Endothelial cell of umbilical vein (primary cell): ENCODE measurements around the gene GRIA4. TPM values are rescaled to one million over a fixed set of nuclear protein-coding genes. Genes with fewer than 3 reads are reported as not detected.

Experiments used
- BruUV-seq: library from RNA; stranded (reverse); fragments of 400-500 nt; replicated peaks from 2 replicates; lab custom pipeline; 2021; lab: Mats Ljungman, UMichigan
- CTCF ChIA-PET: fragments of 300-600, 350-600 bp; sonication (Branson Sonifier 250); formaldehyde crosslinking; loops from one replicate; lab custom pipeline; 2021; ENCODE audit warnings: antibody characterized with exemption, inconsistent platforms; lab: Charles Lee
- POLR2A ChIA-PET: fragments of 300-600, 350-600 bp; sonication (Branson Sonifier 250); formaldehyde crosslinking; loops from one replicate; lab custom pipeline; 2021; ENCODE audit warnings: antibody characterized with exemption, inconsistent platforms; lab: Charles Lee
- DNase-seq: peaks from one replicate; pipeline ENCODE4 v3.0.0-alpha.2; 2011; ENCODE audit warnings: low read depth, low spot score
- FAIRE-seq: peaks from 2 replicates; lab custom pipeline; 2011; peaks lifted over from hg19 to GRCh38; lab: Jason Lieb, UNC
- H2AFZ ChIP-seq: 2 replicates; pipeline ENCODE4 v1.6.0; 2012; ENCODE audit warnings: low read depth, low read length, control low read depth, inconsistent platforms
- H3K27ac ChIP-seq: 2 replicates; pipeline ENCODE4 v1.5.1; 2011; ENCODE audit warnings: low read depth, mild to moderate bottlenecking, control low read depth, low read length, moderate library complexity; ENCODE audit not compliant: insufficient read depth
- H3K27me3 ChIP-seq, 2 experiments: 2 replicates each; pipeline versions ENCODE4 v1.6.0 to v1.6.1; 2011; ENCODE audit warnings: low read length in 2 of 2, mixed read lengths in 1 of 2; ENCODE audit not compliant: control insufficient read depth in 2 of 2, insufficient read depth in 2 of 2
- H3K36me3 ChIP-seq, 2 experiments: 2 replicates in 1 of 2; 3 replicates in 1 of 2; pipeline ENCODE4 v1.5.1; 2011; ENCODE audit warnings: low read length in 2 of 2, mild to moderate bottlenecking in 1 of 2, moderate library complexity in 1 of 2; ENCODE audit not compliant: control insufficient read depth in 2 of 2, insufficient read depth in 2 of 2; ENCODE audit errors: extremely low read depth in 1 of 2
- H3K4me1 ChIP-seq: 3 replicates; pipeline ENCODE4 v1.5.1; 2011; ENCODE audit warnings: mild to moderate bottlenecking, low read length; ENCODE audit not compliant: control insufficient read depth, insufficient read depth; ENCODE audit errors: extremely low read depth
- H3K4me2 ChIP-seq: 2 replicates; pipeline ENCODE4 v1.6.1; 2011; ENCODE audit warnings: low read length, control low read depth, mixed read lengths; ENCODE audit not compliant: insufficient read depth
- H3K4me3 ChIP-seq, 3 experiments: fragments of 200-600 bp in 1 of 3; sonication (generic), shearing (Covaris generic) in 1 of 3; replicated peaks in 1 of 3; 2 replicates each; pipeline ENCODE4 v1.5.1; 2011 to 2016; ENCODE audit warnings: control low read depth in 3 of 3, low read length in 3 of 3, mild to moderate bottlenecking in 2 of 3, inconsistent platforms in 1 of 3, low read depth in 1 of 3, moderate library complexity in 1 of 3; ENCODE audit not compliant: insufficient read depth in 1 of 3
- H3K79me2 ChIP-seq: 2 replicates; pipeline ENCODE4 v1.6.0; 2012; ENCODE audit warnings: low read length, inconsistent platforms; ENCODE audit not compliant: control insufficient read depth, insufficient read depth
- H3K9ac ChIP-seq: replicated peaks from 2 replicates; pipeline ENCODE3; 2011; ENCODE audit warnings: low read length, control low read depth; ENCODE audit not compliant: insufficient read depth; ENCODE audit errors: extremely low read depth
- H3K9me1 ChIP-seq: replicated peaks from 3 replicates; pipeline ENCODE4 v1.6.0; 2011; ENCODE audit warnings: mild to moderate bottlenecking, low read length; ENCODE audit not compliant: control insufficient read depth, insufficient read depth; ENCODE audit errors: extremely low read depth
- H3K9me3 ChIP-seq: replicated peaks from 2 replicates; pipeline ENCODE4 v1.5.1; 2012; ENCODE audit warnings: low read length, inconsistent platforms; ENCODE audit not compliant: control insufficient read depth, insufficient read depth
- H4K20me1 ChIP-seq: replicated peaks from 2 replicates; pipeline ENCODE3; 2011; ENCODE audit warnings: mild to moderate bottlenecking, low read length; ENCODE audit not compliant: control insufficient read depth, insufficient read depth; ENCODE audit errors: extremely low read depth
- EZH2 ChIP-seq: IDR thresholded peaks from 2 replicates; pipeline ENCODE4 v1.6.1; 2012; ENCODE audit warnings: borderline replicate concordance, low read depth, mild to moderate bottlenecking, moderate library complexity, low read length, inconsistent platforms; ENCODE audit not compliant: severe bottlenecking
- FOS ChIP-seq: IDR thresholded peaks from 2 replicates; pipeline ENCODE4 v1.6.1; 2011; ENCODE audit warnings: mild to moderate bottlenecking, low read length, moderate library complexity, borderline replicate concordance; ENCODE audit not compliant: insufficient read depth
- GATA2 ChIP-seq: IDR thresholded peaks from 2 replicates; pipeline ENCODE4 v1.7.0; 2011; ENCODE audit warnings: low read depth, mild to moderate bottlenecking, moderate library complexity, mixed read lengths, low read length; ENCODE audit not compliant: insufficient read length, insufficient read depth
- JUN ChIP-seq: IDR thresholded peaks from 2 replicates; pipeline ENCODE4 v1.6.1; 2011; ENCODE audit warnings: borderline replicate concordance, low read depth; ENCODE audit not compliant: insufficient read length, insufficient read depth
- MYC ChIP-seq: IDR thresholded peaks from one replicate; pipeline ENCODE4 v1.6.1; 2011; ENCODE audit warnings: mild to moderate bottlenecking, low read depth, low read length
- POLR2A ChIP-seq: IDR thresholded peaks from 2 replicates; pipeline ENCODE4 v1.6.1; 2012; ENCODE audit warnings: low read depth, mild to moderate bottlenecking, control low read depth, low read length
- POLR2AphosphoS5 ChIP-seq: IDR thresholded peaks from 2 replicates; pipeline ENCODE4 v1.6.1; 2012; ENCODE audit warnings: low read depth, mild to moderate bottlenecking, control low read depth, low read length, moderate library complexity; ENCODE audit not compliant: insufficient read depth
- dilution Hi-C: fragments of 300-500 bp; cut with MboI; formaldehyde crosslinking; loops from one replicate; pipeline ENCODE4 v1.15.0; 2019; ENCODE audit warnings: low sequenced_read_pairs; ENCODE audit not compliant: extremely low pct_ligation_motif_present
- intact Hi-C: fragments of 100-400 bp; cut with micrococcal nuclease; formaldehyde crosslinking; loops from one replicate; pipeline ENCODE4 v1.10.0; 2022
- polyA plus RNA-seq, 4 experiments: library from polyadenylated mRNA; depleted of rRNA in 3 of 4; stranded (reverse) in 3 of 4; unstranded in 1 of 4; fragments of >200 nt; gene quantifications; 2 replicates each; pipeline versions ENCODE4 v1.2.1 to v1.2.3, GENCODE V29; 2011 to 2012; ENCODE audit warnings: missing spikeins in 1 of 4
- total RNA-seq: library from RNA; stranded (reverse); gene quantifications from 2 replicates; pipeline ENCODE4 v1.2.3, GENCODE V29; 2021
- TF ChIP-seq, protein P1 (sequence below), 2 donors: IDR thresholded peaks; 1 replicate in 1 of 2; 2 replicates in 1 of 2; pipeline ENCODE4 v1.5.1; 2011; ENCODE audit warnings: low read length in 2 of 2, mild to moderate bottlenecking in 2 of 2, moderate library complexity in 2 of 2, control low read depth in 1 of 2, inconsistent platforms in 1 of 2, low read depth in 1 of 2; ENCODE audit not compliant: insufficient read depth in 1 of 2; ENCODE audit errors: extremely low read depth in 1 of 2
- TF ChIP-seq, protein P2 (sequence below): IDR thresholded peaks from 2 replicates; pipeline ENCODE4 v1.6.1; 2011; ENCODE audit not compliant: insufficient read depth, insufficient read length

Gene GRIA4
- total and polyA plus RNA-seq, 2 donors (not counting 3 experiments of a cell fraction or from before 2014, with no cell fraction given): not detected

- Histone ChIP-seq H2AFZ (no peak overlapping the region), H3K79me2 (no peaks in the 10 kb centered on the region), H3K4me1 (no peaks in the 10 kb centered on the region), H3K4me2 (no peak overlapping the region), H4K20me1 (no peaks in the 10 kb centered on the region), H3K9me3 (no peaks in the 10 kb centered on the region), H3K9me1 (no peaks in the 10 kb centered on the region), H3K27me3 (no peaks in the 10 kb centered on the region), H3K27ac (no peak overlapping the region), H3K36me3 (no peaks in the 10 kb centered on the region), H3K9ac (no peak overlapping the region), H3K4me3 (no peak overlapping the region)
- DNase-seq: no peak
- FAIRE-seq: no peak
- ChIA-PET CTCF (no interaction called here), POLR2A (no interaction called here)
- intact Hi-C loops: no loop called here
- TF ChIP-seq, protein P1, sequence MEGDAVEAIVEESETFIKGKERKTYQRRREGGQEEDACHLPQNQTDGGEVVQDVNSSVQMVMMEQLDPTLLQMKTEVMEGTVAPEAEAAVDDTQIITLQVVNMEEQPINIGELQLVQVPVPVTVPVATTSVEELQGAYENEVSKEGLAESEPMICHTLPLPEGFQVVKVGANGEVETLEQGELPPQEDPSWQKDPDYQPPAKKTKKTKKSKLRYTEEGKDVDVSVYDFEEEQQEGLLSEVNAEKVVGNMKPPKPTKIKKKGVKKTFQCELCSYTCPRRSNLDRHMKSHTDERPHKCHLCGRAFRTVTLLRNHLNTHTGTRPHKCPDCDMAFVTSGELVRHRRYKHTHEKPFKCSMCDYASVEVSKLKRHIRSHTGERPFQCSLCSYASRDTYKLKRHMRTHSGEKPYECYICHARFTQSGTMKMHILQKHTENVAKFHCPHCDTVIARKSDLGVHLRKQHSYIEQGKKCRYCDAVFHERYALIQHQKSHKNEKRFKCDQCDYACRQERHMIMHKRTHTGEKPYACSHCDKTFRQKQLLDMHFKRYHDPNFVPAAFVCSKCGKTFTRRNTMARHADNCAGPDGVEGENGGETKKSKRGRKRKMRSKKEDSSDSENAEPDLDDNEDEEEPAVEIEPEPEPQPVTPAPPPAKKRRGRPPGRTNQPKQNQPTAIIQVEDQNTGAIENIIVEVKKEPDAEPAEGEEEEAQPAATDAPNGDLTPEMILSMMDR (IDR thresholded peaks at IDR 0.05; ENCODE audit: extremely low read depth in 1 of 2, insufficient read depth in 1 of 2, low read depth in 1 of 2, low read length in 2 of 2): no peak
- TF ChIP-seq FOS: no peak
- no peak for TF ChIP-seq JUN
- dilution Hi-C loops: no loop called here
- no TSS peak for BruUV-seq
These were observed 192.5 kb downstream of the GRIA4 start for GRCh38 chr11:105802390-105802789.

DNA sequence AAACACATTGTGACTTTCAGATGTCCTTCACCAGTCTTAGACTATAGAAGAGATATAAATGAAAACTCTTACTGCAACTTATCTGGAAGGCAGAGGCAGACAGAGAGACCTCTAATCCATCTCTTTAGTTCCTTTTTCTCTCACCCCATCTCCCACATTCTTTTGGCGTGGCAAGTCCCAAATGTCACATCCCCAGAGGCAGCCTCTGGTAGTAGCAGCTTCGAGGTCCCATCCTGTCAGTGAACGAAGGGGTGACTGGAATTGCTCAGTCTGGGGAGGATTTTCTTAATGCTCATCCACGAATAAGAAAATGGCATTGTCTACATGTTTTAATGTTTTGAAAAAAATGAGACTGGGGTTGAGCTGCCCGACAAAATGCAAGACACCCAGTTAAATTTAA, 201.4 kb downstream of the GRIA4 start:
- no peak for FAIRE-seq

More for the DNA sequence above, 201.4 kb downstream of the GRIA4 start:
- no peak for TF ChIP-seq GATA2
- no peak for TF ChIP-seq EZH2
- no peak for TF ChIP-seq MYC
- TF ChIP-seq, protein P2, sequence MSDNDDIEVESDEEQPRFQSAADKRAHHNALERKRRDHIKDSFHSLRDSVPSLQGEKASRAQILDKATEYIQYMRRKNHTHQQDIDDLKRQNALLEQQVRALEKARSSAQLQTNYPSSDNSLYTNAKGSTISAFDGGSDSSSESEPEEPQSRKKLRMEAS: no peak
- no peak for TF ChIP-seq FOS
- TF ChIP-seq POLR2A: no peak
- TF ChIP-seq, protein P1 (IDR thresholded peaks at IDR 0.05; ENCODE audit: extremely low read depth in 1 of 2, insufficient read depth in 1 of 2, low read depth in 1 of 2, low read length in 2 of 2): no peak
- TF ChIP-seq JUN: no peak
- TF ChIP-seq POLR2AphosphoS5: no peak
- Histone ChIP-seq H2AFZ (no peak overlapping the region), H3K79me2 (no peaks in the 10 kb centered on the region), H3K9ac (no peak overlapping the region), H3K36me3 (no peaks in the 10 kb centered on the region), H3K4me1 (no peaks in the 10 kb centered on the region), H3K4me2 (no peak overlapping the region), H3K9me1 (no peaks in the 10 kb centered on the region), H3K9me3 (no peaks in the 10 kb centered on the region), H3K27ac (no peak overlapping the region), H4K20me1 (no peaks in the 10 kb centered on the region), H3K4me3 (no peak overlapping the region), H3K27me3 (no peaks in the 10 kb centered on the region)
- intact Hi-C loops: no loop called here
- dilution Hi-C loops: no loop called here
- ChIA-PET CTCF (no interaction called here), POLR2A (no interaction called here)
- BruUV-seq: no TSS peak
- no peak for DNase-seq
